ENCODE measurements around the gene TFF2.

The TFF2 gene

DNA sequence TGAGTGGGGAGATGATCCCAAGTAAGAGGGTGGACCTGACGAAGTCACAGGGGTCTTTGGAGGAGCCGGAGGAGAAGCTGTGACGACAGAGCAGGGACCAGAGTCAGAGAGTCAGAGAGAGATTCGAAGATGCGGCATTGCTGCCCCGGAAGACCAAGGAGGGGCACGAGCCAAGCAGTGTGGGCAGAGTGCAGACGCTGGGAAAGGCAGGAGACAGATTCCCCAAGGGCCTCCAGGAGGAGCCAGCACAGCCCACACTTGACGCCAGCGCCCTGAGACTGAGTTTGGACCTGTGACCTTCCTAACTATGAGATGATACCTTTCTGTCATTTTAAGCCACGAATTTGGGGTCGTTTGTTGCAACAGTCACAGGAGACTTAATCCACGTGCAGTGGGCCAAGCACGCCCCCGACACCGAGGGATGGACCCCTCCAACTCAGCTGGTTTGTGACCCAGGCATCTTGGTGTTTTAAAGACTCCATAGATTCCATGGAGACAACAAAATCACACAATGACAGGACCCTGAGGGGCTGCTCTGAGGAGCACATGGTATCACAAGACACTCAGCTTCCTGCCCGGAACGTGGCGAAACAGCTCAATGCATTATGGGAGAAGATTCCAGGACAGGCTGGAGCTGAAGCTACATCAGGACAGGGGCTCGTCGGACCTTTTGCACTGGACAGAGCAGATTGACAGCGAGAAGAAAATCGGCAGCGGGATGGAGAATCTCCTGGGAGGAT lies 26.6 kb upstream of the TFF2 start:
- Histone ChIP-seq H3K27ac (no peak overlapping the region), H3K4me3 (ENCODE audit: low read depth, low read length) (no peak overlapping the region), H3K36me3 (replicated peaks) (no peaks in the 10 kb centered on the region), H3K27me3 (replicated peaks) (no peaks in the 10 kb centered on the region)
- TF ChIP-seq CTCF (IDR thresholded peaks at IDR 0.05; ENCODE audit: low read depth, low read length, missing control alignments): no peak
- DNase-seq: no peak
- in situ Hi-C loops (cut with HindIII; ENCODE audit: low pct_ligation_motif_present, low sequenced_read_pairs): no loop called here

DNA sequence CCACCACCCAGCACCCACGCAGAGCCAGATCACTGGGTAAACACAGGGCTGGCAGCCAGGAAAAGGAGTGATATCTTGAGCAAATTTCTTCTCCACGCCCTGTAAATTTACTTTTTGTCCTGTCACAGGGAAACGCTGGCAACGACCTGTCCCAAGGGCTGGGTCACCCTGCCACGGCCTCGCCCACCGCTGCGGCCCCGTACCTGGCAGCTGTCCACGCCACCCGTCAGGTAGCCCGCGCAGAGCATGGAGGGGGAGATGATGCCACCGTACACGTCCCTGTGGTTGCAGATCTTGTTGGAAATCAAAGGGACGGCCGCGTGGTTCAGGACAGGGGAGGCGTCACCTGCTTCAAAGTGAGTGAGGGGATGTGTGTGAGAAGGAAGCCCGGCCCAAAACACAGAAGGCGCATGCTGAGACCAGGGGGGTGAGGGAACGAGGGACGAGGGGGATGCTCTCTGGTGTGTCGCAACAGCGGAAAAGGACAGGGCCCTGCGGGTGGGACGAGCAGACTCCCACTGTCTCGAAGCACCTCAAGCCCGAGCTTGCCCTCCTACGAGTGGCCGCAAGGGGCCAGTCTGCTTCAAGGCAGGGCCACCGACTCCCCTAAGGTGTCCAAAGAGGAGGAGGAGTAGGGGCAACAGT lies 25.7 kb upstream of the TFF2 start:
- no peak for TF ChIP-seq CTCF (IDR thresholded peaks at IDR 0.05; ENCODE audit: low read depth, low read length, missing control alignments)
- H3K27me3 ChIP-seq (replicated peaks): no peaks in the 10 kb centered on the region
- H3K36me3 ChIP-seq (replicated peaks): no peaks in the 10 kb centered on the region
- in situ Hi-C loops (cut with HindIII; ENCODE audit: low pct_ligation_motif_present, low sequenced_read_pairs): no loop called here
- H3K27ac ChIP-seq: no peak overlapping the region
- no peak overlapping the region for H3K4me3 ChIP-seq (ENCODE audit: low read depth, low read length)
- no peak for DNase-seq

DNA sequence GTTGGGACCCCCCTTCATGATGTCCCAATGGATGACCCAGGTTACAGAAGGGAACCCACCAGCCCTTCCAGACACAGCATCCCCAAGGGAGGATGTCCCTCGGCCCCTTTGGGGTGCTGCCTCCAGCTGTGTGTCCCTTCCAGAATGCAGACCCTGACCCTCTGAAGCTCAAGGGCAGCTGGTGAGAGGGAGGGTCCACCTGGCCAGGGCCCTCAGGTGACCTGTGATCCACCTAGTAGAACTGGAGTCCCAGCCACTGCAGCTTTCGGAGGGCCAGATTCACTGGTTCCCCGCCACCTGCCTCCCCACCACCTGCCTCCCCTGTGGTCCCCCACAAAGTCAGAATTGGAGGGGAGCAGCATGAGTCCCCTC lies 25.2 kb upstream of the TFF2 start:
- Histone ChIP-seq H3K27me3 (replicated peaks) (no peaks in the 10 kb centered on the region), H3K36me3 (replicated peaks) (no peaks in the 10 kb centered on the region), H3K27ac (no peak overlapping the region), H3K4me3 (ENCODE audit: low read depth, low read length) (no peak overlapping the region)
- no peak for DNase-seq
- in situ Hi-C loops (cut with HindIII; ENCODE audit: low pct_ligation_motif_present, low sequenced_read_pairs): no loop called here
- no peak for TF ChIP-seq CTCF (IDR thresholded peaks at IDR 0.05; ENCODE audit: low read depth, low read length, missing control alignments)

DNA sequence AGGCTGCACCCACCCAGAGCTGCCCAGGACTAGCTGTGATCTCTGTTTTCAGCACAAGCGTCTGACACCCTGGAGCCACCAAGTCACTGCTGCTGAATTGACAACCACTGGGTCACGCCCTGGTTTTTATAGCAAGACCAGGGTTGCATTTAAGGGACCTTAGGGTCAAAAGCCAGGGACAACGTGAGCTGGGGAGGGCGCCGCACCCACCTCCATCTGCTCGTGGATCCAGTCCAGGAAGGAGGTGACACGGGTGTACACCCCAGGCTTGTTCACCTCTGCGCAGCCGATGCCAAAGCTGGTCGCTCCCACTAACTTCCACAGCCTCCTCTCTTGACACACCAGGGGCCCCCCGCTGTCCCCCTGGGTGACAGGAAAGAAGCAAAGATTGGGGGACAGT lies 24.7 kb upstream of the TFF2 start:
- Histone ChIP-seq H3K36me3 (replicated peaks) (no peaks in the 10 kb centered on the region), H3K27ac (no peak overlapping the region), H3K27me3 (replicated peaks) (no peaks in the 10 kb centered on the region), H3K4me3 (ENCODE audit: low read depth, low read length) (no peak overlapping the region)
- TF ChIP-seq CTCF (IDR thresholded peaks at IDR 0.05; ENCODE audit: low read depth, low read length, missing control alignments): no peak
- no peak for DNase-seq
- in situ Hi-C loops (cut with HindIII; ENCODE audit: low pct_ligation_motif_present, low sequenced_read_pairs): no loop called here

- Histone ChIP-seq H3K27me3 (replicated peaks) (no peaks in the 10 kb centered on the region), H3K27ac (no peak overlapping the region), H3K36me3 (replicated peaks) (no peaks in the 10 kb centered on the region), H3K4me3 (ENCODE audit: low read depth, low read length) (no peak overlapping the region)
- no peak for TF ChIP-seq CTCF (IDR thresholded peaks at IDR 0.05; ENCODE audit: low read depth, low read length, missing control alignments)
- in situ Hi-C loops (cut with HindIII; ENCODE audit: low pct_ligation_motif_present, low sequenced_read_pairs): no loop called here
- DNase-seq: no peak
Observed at GRCh38 chr21:42374864-42375499, 24.2 kb upstream of the TFF2 start.

Data from brain microvascular endothelial cell (primary cell).